Activated T-helper 9 cell treated with anti-CD3 and anti-CD28 coated beads, Interleukin-2, amount 50 U/mL, for 16 hours (primary cell): ENCODE data around the gene WTIP.

Experiments
- DNase-seq: peaks from one replicate; pipeline ENCODE4 v3.0.0-alpha.2; 2020; ENCODE audit warnings: low read depth

Gene WTIP

DNA sequence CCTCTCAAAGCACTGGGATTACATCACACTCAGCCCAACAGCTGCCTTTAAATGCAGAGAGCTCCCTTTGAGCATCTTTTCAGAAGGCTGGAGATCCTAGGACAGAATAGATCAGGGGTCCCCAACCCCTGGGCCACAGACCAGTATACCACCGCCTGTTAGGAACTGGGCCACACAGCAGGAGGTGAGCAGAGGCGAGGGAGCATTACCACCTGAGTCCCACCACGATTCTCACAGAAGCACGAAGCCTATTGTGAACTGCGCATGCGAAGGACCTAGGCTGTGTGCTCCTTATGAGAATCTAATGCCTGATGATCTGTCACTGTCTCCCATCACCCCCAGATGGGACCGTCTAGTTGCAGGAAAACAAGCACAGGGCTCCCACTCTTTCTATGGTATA lies 2.2 kb upstream of the WTIP start:
- DNase-seq, result no peak

DNA sequence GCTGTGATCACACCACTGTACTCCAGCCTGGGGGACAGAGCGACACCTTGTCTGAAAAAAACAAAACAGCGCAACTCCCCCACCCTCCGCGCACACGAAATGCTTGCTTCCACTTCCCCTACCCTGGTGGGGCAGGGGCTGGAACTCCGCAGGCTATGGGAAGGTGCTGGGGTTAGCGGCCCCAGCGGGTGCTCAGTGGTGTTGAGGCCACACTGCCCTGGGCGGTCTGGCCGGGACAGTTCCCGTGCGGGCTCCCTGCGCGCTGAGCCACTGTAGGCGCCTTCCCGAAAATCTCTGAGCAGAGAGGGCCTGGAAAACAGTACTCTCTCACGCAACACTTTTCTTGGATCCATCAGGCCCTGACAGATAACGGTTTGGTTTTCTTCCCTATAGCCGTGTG lies 1.1 kb upstream of the WTIP start:
- DNase-seq, result no peak

DNA sequence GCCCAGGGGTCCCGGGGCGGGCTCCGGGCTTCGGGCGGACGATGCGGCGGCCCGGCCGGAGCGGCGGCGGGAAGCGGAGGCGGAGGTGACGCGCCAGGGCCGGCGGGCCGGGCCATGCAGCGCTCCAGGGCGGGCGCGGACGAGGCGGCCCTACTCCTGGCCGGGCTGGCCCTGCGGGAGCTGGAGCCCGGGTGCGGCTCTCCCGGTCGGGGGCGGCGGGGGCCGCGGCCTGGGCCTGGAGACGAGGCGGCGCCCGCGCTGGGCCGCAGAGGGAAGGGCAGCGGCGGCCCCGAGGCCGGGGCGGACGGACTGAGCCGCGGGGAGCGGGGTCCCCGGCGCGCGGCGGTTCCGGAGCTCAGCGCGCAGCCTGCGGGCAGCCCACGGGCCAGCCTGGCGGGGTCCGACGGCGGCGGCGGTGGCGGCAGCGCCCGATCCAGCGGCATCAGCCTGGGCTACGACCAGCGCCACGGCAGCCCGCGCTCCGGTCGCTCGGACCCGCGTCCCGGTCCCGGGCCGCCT lies 362 bp downstream of the WTIP start:
- no peak for DNase-seq

GRCh38 chr19:34482380-34483250 lies 1.1 kb downstream of the WTIP start:
- no peak for DNase-seq

- no peak for DNase-seq
These were observed 2.8 kb downstream of the WTIP start for GRCh38 chr19:34484328-34484727.

DNA sequence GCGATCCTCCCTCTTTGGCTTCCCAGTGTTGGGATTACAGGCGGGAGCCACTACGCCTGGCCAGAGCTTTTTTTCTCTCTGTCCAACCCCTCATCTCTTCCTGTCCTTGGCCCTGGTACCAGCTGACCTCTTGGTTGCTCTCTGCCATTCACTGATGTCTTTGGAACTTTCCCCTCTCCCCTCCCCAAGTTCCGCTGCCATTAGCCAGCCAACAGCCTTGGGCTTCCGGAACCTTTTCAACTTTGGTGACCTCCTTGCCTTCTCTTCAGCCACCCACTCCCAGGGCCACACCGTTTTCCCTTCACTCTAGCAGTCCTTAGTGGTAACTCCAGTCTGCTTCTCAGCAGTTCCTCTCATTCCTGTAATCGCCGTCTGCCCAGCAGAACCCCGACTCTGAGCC lies 4.3 kb downstream of the WTIP start:
- DNase-seq, result no peak

- no peak for DNase-seq
These were observed 6.1 kb downstream of the WTIP start for GRCh38 chr19:34487651-34488051.

DNA sequence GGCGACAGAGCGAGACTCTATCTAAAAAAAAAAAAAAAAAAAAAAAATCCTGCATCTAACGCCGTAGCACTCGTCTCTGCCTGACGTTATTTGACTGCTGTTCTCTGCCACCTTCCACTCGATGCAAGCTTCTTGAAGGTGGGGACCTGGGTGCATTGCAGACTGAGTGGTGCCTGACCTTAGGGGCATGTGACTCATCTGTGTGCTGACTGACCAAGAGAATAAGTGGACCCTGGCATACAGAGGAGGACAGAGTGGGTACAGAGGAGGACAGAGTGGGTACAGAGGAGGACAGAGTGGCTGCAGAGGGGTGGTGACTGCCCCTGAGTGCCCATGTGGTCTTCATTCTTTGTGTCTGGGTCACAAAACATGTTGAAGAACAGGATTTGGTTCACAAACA lies 7.6 kb downstream of the WTIP start:
- no peak for DNase-seq

DNA sequence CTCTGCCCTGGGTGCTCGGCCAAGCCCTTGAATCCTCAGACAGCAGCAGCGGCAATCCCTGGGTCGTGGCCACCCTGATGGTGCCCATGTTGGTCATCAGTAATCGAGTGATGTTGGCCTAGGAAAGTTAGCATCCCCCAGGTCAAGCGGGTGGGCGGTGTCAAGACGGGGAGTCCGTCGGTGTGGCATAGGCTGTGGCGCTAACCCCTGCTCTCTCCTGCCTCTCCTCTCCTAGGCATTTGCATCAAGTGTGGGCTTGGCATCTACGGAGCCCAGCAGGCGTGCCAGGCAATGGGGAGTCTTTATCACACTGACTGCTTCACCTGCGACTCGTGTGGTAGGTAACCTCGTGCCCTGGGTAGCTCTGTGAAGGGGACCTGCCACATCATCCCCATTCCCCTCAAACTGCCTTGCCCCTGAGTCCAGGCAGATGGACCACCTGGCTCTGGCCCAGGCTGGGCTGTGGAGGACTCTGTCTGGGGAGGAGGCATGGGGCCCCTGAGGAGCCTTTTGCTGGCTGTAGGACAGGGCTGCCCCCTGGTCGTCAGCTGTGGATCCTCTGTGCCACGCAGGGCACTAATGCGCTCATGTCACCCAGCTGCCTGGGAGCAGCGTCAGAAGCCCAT lies 8.7 kb downstream of the WTIP start:
- no peak for DNase-seq

GRCh38 chr19:34493038-34493648 lies 11.6 kb downstream of the WTIP start:
- no peak for DNase-seq

GRCh38 chr19:34493649-34494044 lies 12.1 kb downstream of the WTIP start:
- DNase-seq, result no peak

GRCh38 chr19:34494601-34495000 lies 13.0 kb downstream of the WTIP start:
- DNase-seq, result no peak

DNA sequence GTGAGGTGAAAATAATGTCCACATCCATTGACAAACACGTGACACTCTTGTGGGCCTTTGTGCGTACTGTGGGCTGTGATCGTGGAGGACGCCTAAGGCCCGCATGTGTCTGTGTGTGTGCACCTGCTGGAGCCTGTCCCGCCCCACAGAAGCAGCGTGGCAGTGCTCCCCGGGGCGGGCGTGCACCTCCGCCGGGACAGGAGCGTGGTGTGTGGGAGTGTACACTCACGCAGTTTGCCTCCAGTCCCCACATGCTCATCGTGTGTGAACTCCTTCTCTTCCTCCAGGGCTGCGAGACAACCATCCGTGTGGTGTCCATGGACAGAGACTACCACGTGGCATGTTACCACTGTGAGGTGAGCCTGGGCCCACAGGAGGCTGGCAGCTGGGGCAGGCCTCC lies 13.9 kb downstream of the WTIP start:
- no peak for DNase-seq

DNA sequence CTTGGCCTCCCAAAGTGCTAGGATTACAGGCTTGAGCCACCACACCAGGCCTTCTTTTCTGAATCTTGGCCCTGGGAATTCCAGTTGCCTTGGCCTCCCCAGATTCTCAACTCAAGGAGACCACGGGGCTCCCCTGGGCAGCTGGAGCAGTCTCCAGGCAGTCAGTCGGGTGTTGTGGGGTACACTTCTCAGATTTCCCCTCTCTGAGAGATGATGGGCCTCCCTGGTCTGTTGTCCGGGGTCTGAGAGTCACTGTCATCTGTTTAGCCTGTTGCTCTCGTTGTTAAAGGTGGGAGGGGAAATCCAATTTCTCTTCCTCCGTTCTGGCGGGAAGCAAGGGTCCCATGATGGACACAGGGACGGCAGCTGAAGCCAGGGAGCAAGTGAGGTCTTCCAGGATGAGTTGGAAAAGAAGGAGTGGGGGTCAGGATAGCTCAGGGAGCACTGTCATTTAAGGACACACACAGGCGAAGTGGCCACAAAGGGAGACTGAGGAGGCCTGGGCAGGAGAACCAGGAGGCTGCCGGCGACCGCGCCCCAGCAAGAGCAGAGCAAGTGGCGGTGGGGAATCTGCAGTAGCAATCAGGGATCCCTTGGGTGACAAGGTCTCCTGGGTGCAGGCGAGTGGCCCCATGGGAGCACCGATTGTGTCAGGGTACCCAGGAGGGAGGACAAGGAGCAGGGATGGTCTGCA lies 15.7 kb downstream of the WTIP start:
- no peak for DNase-seq

- no peak for DNase-seq
These were observed 17.7 kb downstream of the WTIP start for GRCh38 chr19:34499155-34499834.

GRCh38 chr19:34500656-34501120 lies 19.1 kb downstream of the WTIP start:
- no peak for DNase-seq

DNA sequence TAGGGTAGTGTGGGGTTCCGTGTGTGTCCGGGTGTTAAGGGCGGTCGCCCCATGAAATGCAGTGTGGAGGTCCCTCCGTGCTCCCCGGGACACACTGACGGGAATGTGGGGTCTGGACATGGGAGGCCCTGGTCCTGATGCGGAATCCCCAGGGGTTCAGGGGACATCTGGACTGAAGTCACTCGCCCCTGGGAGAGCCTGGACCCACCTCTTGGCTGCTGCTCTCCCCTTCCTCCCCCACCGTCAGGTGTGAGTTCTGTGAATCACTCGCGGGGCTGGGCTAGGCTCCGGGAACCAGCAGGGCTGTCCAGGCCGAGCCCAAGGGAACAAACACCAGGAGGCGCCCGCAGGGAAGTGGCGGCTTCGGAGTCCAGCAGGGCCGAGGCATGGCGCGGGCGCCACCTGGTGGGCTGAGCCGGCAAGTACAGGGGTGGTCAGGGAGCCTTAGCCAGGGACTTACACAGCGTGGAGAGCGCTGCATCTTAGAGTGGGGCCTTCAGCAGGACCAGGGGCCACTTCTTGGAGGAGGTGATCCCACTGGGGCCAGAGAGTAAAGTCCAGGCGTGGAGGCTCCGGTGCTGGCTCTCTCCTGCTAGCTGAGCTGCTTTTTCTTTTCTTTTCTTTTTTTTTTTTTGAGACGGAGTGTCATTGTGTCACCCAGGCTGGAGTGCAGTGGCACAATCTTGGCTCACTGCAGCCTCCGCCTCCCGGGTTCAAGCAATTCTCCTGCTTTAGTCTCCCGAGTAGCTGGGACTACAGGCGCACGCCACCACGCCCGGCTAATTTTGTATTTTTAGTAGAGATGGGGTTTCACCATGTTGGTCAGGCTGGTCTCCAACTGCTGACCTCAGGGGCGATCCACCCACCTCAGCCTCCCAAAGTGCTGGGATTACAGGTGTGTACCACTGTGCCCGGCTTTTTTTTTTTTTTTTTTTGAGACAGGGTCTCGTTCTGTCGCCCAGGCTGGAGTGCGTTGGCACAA lies 20.1 kb downstream of the WTIP start:
- peak; percentile 75 for DNase-seq

GRCh38 chr19:34502582-34503411 lies 21.2 kb downstream of the WTIP start:
- no peak for DNase-seq

GRCh38 chr19:34503531-34504272 lies 22.1 kb downstream of the WTIP start:
- DNase-seq, result no peak
